Dermis microvascular lymphatic vessel endothelial cell (primary cell): ENCODE measurements around the gene TLL2. TPM values are rescaled to one million over a fixed set of nuclear protein-coding genes. Genes with fewer than 3 reads are reported as not detected.

Experiments used
- DNase-seq, 2 donors: peaks; one replicate each; pipeline versions ENCODE4 v3.0.0 to v3.0.0-alpha.2; 2010; ENCODE audit warnings: low read depth in 2 of 2
- total RNA-seq: library from RNA; depleted of rRNA; stranded (reverse); fragments of >200 nt; gene quantifications from 2 replicates; pipeline ENCODE4 v1.2.1, GENCODE V29; 2014

Gene TLL2
- total RNA-seq, 1 donor from 2014 or later: under 0.01 TPM

- DNase-seq: no peak
These were observed 189.3 kb downstream of the TLL2 start for GRCh38 chr10:96324447-96324846.

- no peak for DNase-seq
These were observed 191.5 kb downstream of the TLL2 start for GRCh38 chr10:96322275-96322674.

GRCh38 chr10:96321822-96322221 is 191.9 kb downstream of the TLL2 start:
- DNase-seq: no peak

GRCh38 chr10:96319754-96320474 is 193.8 kb downstream of the TLL2 start:
- peak in 1 of 2 donors; percentile 6 for DNase-seq

GRCh38 chr10:96317067-96317833 is 196.5 kb downstream of the TLL2 start:
- no peak for DNase-seq

Other genes starting within 250 kb of the TLL2 start
- gene BLNK, start 242.4 kb downstream of the TLL2 start, total RNA-seq: not detected in 2 replicates
- not detected in 2 replicates for gene DNTT, start 209.5 kb downstream of the TLL2 start, total RNA-seq
- gene OPALIN, start 154.9 kb downstream of the TLL2 start, total RNA-seq: not detected in 2 replicates
- 67.9 and 69.2 TPM in 2 replicates for gene TM9SF3, start 73.1 kb upstream of the TLL2 start, total RNA-seq
- under 0.01 and 0.13 TPM in 2 replicates for gene PIK3AP1, start 206.6 kb upstream of the TLL2 start, total RNA-seq